DMS79 treated with DMSO at 0.1 percent for 48 hours (cell line): ENCODE results near the gene ANGPT4.

Experiments used
- DNase-seq: peaks from one replicate; lab custom pipeline; 2025; lab: John Stamatoyannopoulos, UW

Gene ANGPT4

GRCh38 chr20:823574-823902 is 92.6 kb downstream of the ANGPT4 start:
- no peak for DNase-seq

- no peak for DNase-seq
Measured at GRCh38 chr20:822651-823573, 93.2 kb downstream of the ANGPT4 start.

- no peak for DNase-seq
Measured at GRCh38 chr20:821731-822065, 94.4 kb downstream of the ANGPT4 start.

- no peak for DNase-seq
Measured at GRCh38 chr20:821046-821730, 94.9 kb downstream of the ANGPT4 start.

GRCh38 chr20:820323-820953 is 95.7 kb downstream of the ANGPT4 start:
- no peak for DNase-seq
